Muscle of arm (tissue), 12 donors: ENCODE results near the gene TAF1C. TPM values are rescaled to one million over a fixed set of nuclear protein-coding genes. Genes with fewer than 3 reads are reported as not detected.
A peak's percentile ranks its signal among the peaks of the same experiment; 100 is the strongest.

Experiments
- DNase-seq: peaks from one replicate; pipeline ENCODE4 v3.0.0-alpha.2; 2013
- polyA plus RNA-seq, 12 donors: library from polyadenylated mRNA; unstranded; fragments of 120-200 nt; gene quantifications; one replicate each; pipeline ENCODE4 v1.2.1, GENCODE V29; 2013; ENCODE audit not compliant: insufficient read length in 12 of 12

TAF1C gene
- polyA plus RNA-seq, 12 donors = 18.2 to 43.1 (median 25.1) TPM; not detected in 1

GRCh38 chr16:84161037-84161436, 25.8 kb downstream of the TAF1C start:
- DNase-seq = no peak

DNA sequence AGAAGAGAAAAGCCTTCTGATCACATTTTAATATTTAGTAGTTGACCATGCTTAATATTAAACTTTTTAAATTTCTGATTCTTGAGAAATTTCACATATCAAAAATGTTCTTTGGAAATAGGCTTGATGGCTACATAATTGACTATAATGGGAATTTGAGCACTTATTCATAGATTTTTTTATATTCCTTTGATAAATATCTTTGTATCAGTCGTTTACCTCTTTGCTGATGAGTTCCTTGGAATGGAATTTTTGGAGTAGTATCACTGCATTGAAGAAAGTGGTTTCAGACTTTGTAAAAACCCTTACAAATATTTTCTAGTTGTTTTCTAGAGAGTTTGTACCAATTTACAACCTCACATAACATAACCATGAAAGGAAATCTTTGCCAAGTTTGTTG, 27.1 kb downstream of the TAF1C start:
- no peak for DNase-seq

DNA sequence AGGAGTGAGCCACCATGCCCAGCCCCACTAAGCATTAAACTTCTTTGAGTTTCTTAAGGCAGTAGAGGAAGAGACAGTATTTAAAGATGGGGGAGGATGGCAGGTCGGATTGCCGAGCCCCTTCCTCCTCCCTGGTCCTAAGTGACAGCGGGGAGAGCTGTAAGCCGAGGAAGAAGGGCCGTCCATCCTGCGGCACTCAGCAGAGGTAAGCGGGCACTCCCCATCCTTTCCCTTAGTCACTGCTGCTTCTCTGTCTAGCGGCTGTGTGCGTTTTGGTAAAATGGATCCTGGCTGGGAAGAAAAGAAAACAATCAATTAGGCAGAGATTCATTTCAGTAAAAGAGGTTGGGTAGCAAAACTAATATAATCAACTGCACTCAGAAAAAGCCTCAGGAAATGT, 27.9 kb downstream of the TAF1C start:
- DNase-seq = no peak

DNA sequence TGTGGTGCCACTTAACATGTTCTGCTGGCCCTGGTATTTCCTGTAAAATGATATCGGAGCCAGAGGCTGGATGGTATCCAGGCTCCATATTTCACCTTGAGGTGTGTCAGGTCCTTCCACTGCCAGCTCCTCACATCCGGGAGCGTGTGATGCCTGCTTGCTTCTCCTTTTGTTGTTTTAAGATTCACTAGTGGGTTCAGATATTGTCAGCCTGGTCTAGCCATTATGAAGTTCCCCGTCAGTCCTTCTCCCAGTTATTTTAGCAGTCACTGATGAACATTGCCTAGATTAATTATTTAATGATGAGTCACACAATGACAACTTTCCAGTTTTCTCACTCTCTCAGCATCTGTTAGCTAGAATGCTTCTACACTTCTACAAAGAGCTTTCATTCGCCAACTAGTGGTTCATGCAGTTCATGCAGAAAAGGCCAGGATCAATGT, 30.5 kb downstream of the TAF1C start:
- DNase-seq = no peak

DNA sequence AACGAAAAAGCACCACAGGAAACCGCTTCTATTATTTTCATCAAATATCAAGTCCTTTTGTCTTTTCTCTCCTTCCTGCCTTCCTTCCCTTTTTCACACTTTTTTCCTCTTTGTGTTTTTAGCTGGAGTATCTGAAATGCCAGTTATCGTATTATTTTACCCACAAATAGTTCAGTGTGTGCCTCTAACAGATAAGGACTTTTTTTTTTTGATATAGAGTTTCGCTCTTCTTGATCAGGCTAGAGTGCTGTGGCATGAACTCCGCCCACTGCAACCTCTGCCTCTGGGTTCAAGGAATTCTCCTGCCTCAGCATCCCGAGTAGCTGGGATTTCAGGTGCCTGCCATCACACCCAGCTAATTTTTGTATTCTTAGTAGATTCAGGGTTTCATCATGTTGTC, 31.1 kb downstream of the TAF1C start:
- no peak for DNase-seq

GRCh38 chr16:84155226-84155625, 31.6 kb downstream of the TAF1C start:
- no peak for DNase-seq

GRCh38 chr16:84153660-84154214, 33.1 kb downstream of the TAF1C start:
- no peak for DNase-seq

GRCh38 chr16:84150926-84151325, 35.9 kb downstream of the TAF1C start:
- no peak for DNase-seq

DNA sequence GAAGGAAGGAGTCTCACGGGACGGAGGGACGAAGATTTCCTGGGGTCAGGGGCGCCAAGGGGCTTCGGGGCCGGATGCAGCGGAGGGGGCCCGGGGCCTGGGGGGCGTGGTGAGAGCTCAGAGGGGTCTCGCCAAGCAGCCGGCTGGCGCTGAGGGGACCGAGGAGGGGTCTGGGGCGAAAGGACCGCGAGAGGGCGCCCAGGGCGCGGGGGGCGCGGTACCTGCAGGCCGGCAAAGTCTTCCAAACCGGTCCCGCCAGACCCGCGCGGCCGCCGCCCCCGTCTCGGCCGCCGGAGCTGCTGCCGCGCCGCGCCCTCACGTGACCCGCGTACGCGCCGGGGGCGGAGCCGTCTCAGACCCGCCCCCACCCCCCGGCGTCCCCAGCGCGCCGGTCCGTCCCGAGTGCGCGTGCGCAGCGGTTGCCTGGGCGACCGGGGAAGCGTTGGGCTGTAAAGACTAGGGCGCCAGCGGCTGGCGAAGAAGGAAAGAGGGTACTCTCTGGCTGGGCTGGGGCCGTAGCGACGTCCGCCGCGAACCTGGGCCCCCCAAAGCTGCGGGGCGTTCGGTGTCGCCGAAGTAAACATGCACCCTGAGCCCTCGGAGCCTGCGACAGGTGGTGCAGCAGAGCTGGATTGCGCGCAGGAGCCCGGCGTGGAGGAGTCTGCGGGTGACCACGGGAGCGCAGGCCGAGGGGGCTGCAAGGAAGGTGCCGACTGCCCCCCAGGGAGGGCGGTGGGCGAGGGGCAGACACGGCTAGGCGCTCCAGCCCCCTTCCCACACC, 41.8 kb downstream of the TAF1C start, which contains the start of the genes DNAAF1 and HSDL1:
Gene DNAAF1 (plus strand): TSS at position 450 of the 781 bp plus-strand sequence. CDS start 133 bp downstream, at position 583.
Gene HSDL1 (minus strand): TSS at position 319 of the 781 bp plus-strand sequence. CDS start 13,856 bp downstream, outside the sequence.
- DNase-seq = peak; percentile 88

DNA sequence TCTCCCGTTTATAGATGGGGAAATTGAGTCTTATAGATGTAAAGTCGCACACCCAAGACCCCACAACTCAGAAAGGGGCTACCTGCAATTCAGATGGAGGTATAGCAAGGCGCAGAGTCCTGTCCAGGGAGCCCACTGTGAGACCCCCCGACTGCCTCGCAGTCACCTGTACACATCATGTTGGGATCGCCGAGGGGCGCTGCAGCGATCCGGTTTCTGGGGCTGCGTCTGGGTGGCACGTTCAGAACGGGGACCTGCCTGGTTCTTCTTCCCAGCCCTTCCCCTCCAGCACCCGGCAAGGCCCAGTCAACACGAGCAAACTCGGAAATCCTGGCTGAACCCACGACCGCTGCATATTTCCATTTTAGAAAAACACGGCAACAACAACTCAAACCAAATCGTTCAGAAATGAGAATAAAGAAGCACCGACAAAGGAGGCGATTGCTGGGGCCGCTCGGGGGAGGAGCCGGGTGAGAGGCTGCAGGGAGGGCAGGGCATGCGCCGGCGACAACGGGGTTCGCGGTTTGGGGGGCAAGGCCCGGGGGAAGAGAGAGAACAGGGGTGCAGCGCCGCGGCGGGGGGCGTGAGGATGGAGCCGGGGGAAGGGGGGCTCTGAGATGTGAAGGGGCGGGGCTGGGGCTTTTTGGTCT, 42.5 kb downstream of the TAF1C start:
- peak; percentile 22 for DNase-seq

- DNase-seq = no peak
Measured at GRCh38 chr16:84143784-84144199, 43.1 kb downstream of the TAF1C start.

GRCh38 chr16:84143081-84143480, 43.8 kb downstream of the TAF1C start:
- DNase-seq = no peak

- no peak for DNase-seq
Measured at GRCh38 chr16:84141143-84141670, 45.6 kb downstream of the TAF1C start.

- no peak for DNase-seq
Measured at GRCh38 chr16:84139628-84140258, 47.1 kb downstream of the TAF1C start.

DNA sequence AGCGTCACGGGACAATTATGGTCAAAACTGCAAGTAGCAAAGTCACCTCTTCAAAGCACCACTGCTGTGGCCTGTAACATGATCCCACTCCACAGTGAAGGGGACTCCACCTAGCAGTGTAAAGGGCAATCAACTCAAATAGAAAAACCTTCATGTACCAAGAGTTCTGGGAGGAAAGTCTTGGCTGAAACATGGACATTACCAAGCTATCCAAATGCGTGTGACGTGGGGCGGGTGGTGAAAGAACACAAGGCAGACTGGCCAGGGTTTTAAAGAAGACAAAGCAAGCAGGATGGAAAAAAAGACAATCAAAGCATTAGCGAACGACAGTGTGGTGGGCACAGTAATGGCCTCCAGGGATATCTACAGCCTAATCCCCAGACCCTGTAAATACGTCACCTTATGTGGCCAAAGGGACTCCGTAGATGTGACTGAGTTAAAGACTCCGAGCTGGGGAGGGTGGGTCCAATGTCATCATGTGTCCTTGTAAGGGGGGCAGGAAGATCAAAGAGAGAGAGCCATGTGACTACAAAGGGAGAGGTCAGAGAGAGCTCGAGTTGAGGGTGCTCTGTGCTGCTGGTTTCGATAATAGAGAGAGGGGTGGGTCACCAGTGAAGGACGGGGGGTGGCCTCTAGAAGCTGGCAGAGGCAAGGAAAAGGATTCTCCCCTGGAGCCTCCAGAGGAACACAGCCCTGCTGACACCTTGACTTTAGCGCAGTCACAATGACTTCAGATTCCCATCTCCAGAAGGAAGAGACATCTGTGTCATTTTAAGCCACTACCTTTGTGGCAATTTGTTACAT, 47.8 kb downstream of the TAF1C start:
- no peak for DNase-seq

DNA sequence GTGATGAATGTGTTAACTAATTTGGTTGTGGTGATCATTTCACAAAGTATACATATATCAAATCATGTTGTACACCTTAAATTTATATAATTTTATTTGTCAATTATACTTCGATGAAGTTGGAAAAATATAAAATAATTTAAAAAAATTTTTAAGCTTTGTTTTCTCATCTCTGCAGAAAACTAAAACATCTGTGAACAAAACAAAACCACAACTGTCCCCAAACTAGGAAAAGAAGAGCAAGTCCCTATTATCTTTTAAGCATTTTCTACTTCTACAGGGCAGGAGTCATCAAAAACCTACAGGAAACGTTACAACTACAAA, 48.4 kb downstream of the TAF1C start:
- DNase-seq = no peak

GRCh38 chr16:84137769-84138357, 49.0 kb downstream of the TAF1C start:
- DNase-seq = no peak

DNA sequence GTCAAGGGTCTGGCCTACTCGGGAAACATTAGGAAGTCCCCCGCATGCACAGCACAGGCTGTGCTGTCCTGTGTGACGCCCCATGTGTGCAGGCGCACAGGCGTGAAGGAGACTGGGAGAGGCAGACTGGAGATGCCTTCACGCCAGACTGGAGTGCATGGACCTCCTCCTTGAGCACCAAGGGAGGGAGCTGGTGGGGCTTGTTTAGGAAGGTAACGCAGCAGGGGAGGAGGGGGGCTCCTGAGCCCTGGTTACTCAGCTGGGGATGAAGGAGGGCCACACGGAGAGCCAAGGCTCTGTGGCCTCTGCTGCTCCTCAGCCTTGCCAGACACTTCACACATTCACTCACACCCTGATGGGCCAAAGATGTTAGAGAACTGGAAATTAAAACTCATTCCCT, 49.6 kb downstream of the TAF1C start:
- DNase-seq = no peak

GRCh38 chr16:84136331-84137125, 50.3 kb downstream of the TAF1C start:
- DNase-seq = no peak
